Measurements from ENCODE around the gene DOCK2.

DNA sequence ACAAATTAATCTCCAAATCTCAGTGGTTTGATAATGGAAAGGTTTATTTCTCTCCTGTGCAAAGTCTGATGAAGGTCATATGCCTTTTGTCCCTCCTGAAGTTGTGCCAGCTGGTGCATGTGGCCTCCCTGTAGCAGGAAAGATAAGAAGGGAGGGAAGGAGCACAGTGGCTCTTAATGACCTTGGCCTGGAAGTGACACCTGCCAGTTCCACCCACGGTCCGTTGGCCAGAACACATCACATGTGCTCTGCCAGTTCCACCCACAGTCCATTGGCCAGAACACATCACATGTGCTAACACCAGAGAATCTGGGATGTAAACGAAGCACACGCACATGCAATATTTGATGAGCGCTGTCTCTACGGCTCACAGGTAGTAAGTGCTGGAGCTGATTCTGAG is 130.9 kb downstream of the DOCK2 start:
- TF ChIP-seq CTCF (IDR thresholded peaks at IDR 0.05; ENCODE audit: low read depth, low read length, poor library complexity, severe bottlenecking) (no peak), EZH2phosphoT487 (IDR thresholded peaks at IDR 0.05; ENCODE audit: borderline replicate concordance, low read length) (no peak)

Data from DOHH2 (cell line).